CMK (cell line): ENCODE results near the gene GNAI3.
A peak's percentile ranks its signal among the peaks of the same experiment; 100 is the strongest.
"Not testable (repeated sequence)": the region's sequence is repeated elsewhere in the genome, so short reads cannot be mapped to it uniquely, and the experiment has no call there.

Experiments used
- DNase-seq: peaks from one replicate; pipeline ENCODE4 v3.0.0-alpha.2; 2010; ENCODE audit warnings: low read depth

GNAI3 gene

DNA sequence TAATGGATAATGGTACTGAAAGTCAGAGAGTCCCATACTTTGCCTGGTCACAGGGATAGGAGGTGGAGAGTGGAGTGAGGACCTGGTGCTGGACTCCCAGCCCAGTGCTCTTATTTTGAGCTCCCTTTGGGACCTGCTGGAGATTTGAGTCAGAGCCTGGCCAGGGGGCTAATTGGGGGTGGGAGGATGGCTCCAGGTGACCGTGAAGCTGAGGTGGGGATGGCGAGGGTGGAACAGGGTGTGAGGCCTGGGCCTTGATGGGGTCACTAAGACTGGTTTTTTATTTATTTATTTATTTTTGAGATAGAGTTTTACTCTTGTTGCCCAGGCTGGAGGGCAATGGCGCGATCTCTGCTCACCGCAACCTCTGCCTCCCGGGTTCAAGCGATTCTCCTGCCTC lies 89.0 kb downstream of the GNAI3 start:
- DNase-seq: no peak

DNA sequence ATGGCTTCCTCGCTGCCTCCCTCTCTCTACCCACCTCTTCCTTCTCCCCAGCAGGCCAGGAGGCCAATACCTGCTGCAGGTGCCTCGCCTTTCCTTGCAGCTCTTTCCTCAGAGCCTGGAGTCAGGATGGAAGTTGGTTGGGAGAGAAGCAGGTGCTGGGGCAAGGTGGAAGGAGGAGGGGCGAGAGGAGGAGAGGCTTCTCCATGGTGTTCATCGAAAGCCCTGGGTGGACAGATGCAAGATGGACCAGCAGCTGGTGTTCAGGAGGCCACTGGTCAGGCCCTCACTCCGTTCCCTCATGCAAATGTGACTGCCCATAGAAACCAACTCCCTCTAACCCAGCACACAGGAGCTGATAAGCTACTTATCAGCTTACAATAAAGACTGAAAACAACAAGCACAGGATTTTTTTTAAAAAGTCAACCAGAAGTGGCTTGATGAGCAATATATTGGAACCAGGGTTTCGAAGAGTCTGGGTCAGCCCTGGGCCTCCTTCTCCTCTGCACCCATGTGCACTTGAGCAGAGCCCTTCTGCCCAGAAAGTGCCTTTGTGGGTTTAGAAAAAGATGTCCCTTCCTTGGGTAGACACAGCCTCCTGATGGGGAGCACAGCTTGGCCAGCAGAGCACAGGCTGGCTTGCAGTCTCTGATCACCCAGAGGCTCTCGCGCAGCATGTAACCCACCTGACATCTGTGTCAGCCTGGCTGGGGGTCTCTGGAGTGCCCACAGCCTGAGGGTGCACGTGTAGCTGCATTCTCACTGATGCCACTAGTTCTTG lies 90.8 kb downstream of the GNAI3 start:
- DNase-seq: no peak

DNA sequence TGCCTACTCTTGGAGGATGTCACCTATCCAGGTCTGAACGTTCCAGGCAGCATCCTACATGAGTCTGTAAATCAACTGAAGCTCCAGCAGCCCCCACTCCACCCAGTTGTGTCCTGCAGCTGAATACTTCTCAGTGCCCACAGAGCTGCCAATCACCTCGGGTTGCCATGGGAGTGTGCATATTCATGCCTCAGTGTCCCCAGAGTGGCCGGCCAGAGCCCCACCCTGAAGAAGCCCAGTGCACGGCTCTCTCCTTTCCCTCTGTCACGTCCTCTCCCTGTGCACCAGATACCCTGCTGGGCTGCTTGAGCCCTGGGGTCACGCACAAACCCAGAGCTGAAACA lies 91.4 kb downstream of the GNAI3 start:
- no peak for DNase-seq

DNA sequence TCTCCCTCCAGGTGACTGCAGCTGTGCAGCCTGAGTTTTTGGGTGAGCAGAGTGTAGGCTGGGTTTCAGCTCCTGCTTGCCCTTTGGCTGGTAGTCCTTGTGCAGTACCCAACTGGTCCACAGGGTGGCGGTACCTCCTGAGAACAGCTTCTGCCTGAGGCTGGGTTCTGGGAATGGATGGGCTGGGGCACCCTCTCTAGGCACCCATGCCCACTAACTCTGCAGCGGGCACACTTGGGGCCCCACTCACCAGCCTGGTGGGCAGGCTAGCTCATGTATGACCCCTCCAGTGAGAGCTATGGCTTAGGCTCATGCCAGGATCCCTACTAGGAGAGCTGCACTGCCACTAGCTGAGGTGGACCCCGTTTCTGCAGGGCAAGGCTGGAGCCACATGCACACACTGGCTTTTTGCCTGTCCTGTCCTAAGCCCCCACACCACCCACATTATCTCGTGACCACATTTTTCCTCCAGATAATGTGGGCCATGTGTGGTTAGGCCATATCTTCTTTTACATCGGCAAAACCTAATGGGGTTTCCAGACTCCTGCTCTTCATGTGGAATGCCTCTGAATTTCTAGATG lies 92.0 kb downstream of the GNAI3 start:
- peak; percentile 75 for DNase-seq

DNA sequence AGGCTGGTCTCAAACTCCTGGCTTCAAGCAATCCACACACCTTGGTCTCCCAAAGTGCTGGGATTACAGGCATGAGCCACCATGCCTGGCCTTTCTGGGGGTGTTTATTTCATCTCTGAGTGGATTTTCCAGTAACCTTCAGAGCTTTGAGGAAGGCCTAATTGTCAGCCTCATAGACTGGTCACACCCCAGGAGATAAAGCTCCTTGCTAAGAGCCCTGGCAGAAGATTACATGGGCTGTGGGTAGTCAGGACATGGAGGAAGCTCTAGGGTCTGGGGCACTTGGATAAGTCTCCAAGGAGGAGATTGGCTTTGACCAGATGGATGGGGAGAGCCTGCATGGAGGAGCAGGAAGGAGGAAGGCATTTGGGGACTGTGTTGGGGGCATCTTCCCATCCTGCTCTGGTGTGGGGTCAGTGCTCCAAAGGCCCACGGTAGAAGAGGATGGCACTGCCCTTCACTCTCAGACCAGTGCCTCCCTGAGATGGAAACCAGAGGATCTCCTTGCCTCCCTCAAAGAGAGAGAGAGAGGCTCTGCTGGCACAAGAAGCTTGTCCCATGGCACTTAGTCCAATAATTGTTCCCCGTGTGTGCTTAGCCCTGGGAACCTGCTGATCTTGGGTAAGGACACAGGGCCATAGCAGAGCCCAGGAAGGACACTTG lies 92.8 kb downstream of the GNAI3 start:
- no peak for DNase-seq

DNA sequence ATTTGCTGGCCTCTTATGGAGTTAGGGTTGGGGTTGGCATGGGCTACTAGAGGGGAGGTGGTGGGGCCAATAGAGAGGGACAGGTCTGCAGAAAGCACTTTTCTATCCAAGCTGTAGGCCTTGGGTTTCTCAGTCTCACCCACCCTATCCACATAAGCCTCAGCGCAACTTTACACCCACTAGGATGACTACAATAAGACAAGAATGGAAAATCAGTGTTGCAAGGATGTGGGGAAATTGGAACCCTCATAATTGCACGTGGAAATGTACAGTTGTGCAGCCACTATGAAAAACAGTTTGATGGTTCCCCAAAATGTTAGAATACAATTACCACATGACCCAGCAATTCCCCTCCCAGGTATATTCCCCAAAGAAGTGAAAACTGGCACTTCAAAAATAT lies 93.4 kb downstream of the GNAI3 start:
- no peak for DNase-seq

DNA sequence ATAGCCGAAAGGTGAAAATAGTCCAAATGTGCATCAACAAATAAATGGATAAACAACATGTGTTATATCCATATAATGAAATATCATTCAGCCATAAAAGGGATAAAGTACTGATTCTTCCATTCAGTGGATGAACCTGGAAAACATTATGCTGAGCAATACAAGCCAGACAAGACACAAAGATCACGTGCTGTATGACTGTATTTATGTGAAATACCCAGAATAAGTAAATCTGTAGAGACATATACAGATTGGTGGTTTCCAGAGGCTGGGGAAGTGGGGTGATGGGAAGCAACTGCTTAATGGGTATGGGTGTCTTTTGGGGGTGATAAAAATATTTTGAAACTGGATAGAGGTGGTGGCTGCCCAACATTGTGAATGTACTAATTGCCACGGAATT lies 94.2 kb downstream of the GNAI3 start:
- DNase-seq: no peak

DNA sequence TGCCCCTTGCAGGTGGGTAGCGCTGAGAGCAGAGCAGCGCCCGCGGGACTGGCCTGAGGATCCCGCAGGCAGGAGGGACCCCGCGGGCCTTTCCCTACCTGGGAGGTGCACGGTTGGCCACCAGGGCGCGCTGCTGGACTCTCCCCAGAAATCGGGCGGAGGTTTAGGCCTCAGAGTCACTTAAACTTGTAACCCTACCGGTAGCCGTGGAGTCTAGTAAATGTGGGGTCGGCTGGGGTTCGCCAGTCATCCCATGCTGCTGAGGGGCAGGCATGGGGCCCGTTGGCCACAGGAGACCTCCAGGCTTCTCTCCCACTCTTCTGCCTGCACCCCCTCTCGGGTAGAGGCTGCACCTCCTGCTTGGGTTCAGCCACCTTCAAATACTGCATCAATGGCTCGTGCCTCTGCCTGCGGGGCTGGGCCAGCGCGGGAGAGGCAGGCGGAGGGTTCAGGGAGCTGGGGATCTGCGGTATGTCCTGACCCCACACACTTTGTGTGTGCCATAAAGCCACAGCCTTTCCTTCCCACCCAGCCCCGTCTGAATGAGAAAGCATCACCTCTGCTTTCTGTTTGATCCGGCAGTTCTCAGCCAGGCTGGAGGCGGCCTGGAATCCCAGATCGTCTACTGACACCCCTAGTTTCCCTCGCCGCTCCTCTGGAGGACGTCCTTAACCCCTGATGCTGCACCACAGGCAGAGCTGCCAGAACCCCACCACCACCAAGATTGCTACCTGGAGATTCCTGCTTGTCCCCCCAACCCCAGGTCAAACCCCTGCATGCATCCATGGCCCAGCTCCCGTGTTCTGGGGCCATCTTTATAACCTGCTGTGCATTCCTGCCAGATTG lies 95.2 kb downstream of the GNAI3 start:
- DNase-seq: no peak

DNA sequence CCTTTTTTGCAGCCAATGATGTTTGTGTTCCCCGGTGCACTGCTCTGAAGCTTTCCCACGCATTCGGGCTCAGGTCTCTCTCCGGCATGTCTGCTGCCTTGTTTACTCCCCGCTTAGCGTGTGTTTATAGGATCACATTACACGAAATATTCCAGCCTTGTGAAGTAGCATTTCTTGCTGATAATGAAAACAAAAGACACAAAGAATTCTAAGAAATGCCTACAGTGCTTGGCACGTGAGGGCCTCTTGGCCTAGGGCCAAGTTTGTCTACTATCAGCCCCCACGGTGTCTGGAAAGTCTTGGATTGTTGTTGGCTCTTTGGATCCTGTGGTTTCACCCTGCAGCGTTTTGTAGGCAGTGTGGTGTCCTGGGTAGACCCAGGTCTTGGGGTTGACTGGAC lies 96.3 kb downstream of the GNAI3 start:
- no peak for DNase-seq

DNA sequence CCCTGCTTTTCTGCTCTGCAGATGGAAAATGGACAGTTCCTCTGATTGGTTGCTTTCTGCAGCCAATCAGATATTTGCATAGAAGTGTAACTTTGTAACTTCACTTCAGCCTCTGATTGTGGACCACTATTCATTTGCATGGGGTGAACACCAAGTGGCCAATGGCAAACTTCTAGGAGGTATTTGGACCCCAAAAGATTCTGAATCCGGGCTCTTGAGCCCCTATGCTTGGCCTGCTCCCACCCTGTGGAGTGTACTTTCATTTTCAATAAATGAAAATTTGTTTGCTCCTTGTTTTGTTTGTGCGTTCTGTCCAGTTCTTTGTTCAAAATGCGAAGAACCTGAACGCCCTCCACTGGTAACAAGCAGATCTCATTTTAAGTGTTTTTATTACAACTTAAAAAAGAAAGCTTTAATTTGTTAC lies 101.1 kb downstream of the GNAI3 start:
- no peak for DNase-seq

DNA sequence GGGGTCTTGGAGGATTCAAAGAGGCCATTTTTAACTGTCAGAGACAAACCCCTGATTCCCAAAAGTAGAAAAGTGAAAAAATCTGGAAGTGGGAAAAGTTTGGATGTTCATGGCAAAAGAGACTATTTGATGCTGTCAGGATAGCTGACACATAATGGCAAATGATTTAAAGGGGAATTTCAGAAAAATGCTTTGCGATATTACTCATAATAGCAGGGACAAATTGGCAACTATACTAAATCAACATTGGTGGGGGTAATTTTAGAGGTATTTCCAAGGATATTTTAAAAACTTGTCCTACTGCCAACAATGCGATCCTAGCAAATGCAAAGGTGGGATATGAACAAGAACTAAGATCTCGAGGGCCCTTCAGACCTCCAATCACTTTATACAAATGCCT lies 102.2 kb downstream of the GNAI3 start:
- DNase-seq: no peak

DNA sequence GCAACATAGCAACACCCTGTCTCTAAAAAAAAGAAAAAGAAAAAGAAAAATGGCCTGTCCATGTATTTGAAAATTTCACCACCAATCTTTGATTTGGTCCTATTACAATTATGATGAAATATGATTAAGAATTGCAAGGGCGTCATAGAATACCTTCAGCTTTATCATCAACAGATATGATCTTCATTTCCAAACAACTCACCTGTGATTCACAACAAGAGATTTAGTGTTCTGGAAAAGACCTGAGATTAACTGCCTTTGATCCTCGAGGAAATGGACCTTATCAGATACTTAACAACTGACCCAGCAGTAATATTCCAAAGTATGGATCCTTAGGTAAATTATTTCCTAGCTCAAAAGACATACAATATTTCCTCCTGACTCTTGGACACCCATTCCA lies 104.0 kb downstream of the GNAI3 start:
- DNase-seq: no peak

DNA sequence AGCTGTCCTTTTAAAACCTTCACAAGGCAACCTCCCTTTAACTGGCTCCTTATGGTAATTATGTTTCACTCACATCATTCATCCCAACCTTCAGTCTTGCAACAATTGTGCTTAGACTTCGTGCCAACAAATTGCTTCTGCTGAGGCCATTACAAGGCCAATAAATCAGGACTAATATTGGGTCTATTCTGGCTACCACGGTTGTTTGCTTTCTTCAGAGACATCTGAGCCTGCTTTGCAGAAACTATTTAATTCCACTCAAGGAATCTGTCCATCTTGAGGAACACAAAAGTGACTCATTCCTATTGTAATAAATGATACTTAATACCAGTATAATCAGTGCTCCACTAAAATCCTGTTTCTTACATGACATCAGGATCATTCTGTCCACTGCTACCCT lies 104.9 kb downstream of the GNAI3 start:
- no peak for DNase-seq

DNA sequence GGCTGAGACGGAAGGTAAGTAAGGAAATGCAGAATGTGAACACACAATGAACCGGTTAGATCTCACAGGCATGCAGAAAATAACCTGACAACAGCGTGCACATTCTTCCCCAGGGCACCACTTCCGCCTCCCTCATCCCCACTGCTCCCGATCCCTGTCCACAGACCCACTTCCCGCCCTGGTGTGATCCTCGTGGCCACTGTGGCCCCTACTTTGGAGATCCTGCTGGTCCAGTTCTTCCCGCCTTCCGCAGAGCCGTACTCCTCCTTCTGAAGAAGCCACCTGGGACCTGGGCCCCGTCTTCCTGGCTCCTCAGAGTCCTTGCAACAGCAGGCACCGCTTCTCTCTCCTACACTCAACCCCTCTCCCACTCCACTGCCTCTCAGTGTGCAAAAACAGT lies 106.1 kb downstream of the GNAI3 start:
- DNase-seq: no peak

DNA sequence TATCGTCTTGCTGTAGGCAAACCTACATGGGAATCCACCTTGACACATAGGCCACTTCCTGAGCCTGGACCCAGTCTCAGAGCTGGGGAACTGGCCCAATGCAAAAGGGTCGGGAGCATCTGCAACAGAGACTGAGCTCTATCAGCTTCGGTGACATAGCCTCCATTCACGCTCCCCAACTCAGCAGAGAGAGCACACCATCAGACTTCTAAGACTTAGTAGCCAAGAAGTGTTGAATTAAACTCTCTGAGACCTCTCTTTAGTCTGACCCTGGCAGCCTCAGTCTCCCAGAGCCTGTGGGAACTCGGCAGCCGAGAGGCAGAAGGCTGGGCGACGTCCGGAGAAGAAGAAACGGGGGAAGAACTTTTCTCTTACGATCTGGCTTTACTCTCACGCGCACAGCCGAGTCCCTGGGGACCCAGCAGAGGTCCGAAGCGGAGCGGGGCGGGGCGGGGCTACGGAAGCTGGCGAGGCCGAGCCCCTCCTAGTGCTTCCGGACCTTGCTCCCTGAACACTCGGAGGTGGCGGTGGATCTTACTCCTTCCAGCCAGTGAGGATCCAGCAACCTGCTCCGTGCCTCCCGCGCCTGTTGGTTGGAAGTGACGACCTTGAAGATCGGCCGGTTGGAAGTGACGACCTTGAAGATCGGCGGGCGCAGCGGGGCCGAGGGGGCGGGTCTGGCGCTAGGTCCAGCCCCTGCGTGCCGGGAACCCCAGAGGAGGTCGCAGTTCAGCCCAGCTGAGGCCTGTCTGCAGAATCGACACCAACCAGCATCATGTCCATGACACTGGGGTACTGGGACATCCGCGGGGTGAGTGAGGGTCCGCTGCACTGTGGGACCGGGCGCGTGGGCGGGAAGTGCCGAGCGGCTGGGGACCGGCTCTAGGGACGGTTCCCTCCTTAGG lies 107.5 kb downstream of the GNAI3 start, which contains the start of gene GSTM4:
GSTM4 (plus strand) TSS at position 485 of the 905 bp plus-strand sequence; CDS start at position 776, 291 bp downstream.
- peak; percentile 81 for DNase-seq

DNA sequence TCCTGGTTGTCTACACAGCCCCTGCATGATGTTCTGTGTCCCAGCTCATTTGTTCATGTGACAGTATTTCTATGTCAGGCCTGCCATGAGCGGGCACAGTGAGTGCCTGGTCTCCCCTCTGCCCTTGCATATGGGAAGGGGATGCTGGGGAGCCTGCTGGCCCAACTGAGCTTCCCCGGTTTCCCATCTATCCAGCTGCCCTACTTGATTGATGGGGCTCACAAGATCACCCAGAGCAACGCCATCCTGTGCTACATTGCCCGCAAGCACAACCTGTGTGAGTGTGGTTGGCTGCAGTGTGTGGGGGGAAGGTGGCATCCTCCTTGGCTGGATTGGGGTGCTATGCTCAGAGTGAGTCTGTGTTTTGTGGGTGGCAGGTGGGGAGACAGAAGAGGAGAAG lies 109.0 kb downstream of the GNAI3 start:
- DNase-seq: no peak

DNA sequence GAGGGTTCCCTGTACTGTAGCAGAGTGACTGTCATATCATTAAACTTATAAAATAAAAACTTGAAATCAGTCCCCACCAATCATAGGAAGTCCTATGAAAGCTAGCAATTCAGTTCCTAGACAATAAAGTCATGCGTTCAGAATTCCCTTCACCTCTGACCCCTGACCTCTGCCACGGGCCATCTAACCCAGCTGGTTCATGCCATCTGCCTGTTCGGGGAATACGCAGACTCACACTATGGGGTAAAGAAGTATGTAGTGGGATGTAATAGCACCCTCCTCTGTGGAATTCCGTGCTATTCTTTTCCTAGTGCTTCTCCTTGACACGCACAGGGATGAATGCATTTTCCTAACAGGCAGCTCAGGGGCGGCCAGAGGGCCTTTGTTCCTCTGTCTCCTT lies 109.6 kb downstream of the GNAI3 start:
- DNase-seq: no peak

DNA sequence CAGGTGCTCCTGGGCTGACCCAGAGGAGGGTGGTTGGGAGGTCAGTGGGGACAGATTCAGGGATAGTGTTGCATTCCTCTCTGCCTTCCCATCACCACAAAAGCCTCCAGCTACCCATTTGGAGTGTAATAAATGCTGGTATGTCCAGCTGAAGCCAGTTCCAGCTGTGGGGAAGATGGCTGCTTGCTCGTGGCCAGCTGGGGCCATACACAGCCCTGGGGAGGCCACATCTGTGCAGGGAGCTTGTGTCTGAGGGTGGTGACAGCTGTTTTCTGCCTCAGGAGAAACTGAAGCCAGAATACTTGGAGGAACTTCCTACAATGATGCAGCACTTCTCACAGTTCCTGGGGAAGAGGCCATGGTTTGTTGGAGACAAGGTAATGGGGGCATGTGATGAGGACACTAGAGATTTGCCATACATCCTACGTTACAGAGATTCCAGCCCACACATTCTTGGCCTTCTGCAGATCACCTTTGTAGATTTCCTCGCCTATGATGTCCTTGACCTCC lies 110.2 kb downstream of the GNAI3 start:
- no peak for DNase-seq

DNA sequence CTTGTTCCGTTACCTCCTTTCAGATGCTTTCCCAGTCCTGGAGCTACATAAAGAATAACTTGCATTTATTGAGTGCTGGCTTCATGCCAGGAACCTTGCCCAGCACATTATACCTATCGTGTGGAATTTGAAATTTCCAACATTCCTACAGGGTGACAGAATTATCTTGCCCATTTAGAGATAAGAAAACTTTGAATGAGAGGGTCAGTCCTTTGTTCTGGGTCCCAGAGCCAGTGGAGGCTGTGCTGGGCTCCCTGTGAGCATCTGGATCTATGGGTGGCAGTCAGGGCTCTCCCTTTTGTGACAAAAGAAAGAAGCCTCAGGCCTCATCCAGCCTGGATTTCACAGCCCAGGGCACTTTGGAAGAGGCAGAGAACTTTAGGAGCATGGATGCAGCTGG lies 110.7 kb downstream of the GNAI3 start:
- DNase-seq: no peak

DNA sequence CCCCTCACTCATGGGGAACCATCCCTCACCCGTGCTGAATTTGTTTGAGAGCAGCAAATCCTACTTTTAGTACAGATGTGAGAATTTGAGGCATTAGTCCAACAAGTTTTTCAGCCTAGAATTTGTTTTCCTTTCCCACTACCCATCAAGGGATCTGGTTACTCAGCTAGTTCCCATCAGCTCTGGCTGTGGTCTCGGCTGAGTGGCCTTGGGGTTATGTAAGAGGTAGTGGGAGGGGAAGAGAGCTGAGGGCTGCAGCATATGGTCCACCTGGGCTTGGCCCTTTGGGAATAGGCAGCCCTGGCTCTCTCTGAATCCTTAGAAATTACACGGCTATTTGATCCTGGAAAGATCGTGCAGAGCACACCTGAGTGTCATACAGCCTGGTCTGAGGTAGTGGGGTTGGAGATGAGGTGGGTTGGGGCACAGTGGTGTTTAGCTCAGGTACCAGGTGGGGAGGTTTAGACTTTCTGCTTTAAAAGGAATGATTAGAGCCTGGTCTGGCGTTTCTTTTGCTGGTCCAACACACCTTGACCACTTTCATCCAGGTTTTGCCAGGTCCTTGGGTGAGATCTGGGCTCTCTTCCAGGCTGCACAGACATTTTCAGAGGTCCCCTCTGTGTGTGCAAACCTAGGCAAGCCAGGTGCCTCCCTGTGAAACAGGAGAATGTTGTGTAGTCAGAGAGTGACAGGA lies 111.7 kb downstream of the GNAI3 start:
- no peak for DNase-seq

DNA sequence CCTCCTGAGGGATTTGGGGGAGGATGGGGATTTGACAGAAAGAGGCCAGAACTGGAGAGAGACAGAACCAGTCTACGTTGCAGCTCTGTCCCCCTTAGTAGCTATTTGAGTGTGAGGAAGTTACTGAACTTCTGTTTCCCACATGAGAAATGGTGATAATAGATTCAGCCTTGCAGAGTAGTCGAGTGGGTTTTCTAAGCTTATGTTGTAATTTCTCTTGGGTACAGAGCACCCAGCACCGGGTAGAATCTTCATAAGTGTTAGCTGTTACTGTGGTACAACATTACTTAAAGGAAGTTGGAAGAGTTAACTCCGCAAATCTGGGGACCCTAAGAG lies 112.2 kb downstream of the GNAI3 start:
- not testable (repeated sequence) for DNase-seq
